A549 (cell line): Measurements from ENCODE around the gene TMEM121.

Source experiments
- EP300 ChIP-seq, 2 experiments: fragments of >200 bp; sonication (Bioruptor Twin); formaldehyde crosslinking; IDR thresholded peaks; 2 replicates in 1 of 2; 3 replicates in 1 of 2; pipeline ENCODE4 v1.6.1; 2016 to 2017
- ESRRA ChIP-seq: fragments of 150-350 bp; IDR thresholded peaks from 2 replicates; pipeline ENCODE4 v1.6.1; 2014; ENCODE audit warnings: mild to moderate bottlenecking, low read length, borderline replicate concordance
- FOSL2 ChIP-seq, 2 experiments: fragments of 450-650 bp in 1 of 2; fragments of >200 bp in 1 of 2; sonication (Bioruptor Twin) in 1 of 2; formaldehyde crosslinking; IDR thresholded peaks; 2 replicates each; pipeline versions ENCODE4 v1.5.0 to v1.6.1; 2016 to 2020; ENCODE audit warnings: mild to moderate bottlenecking in 1 of 2, moderate library complexity in 1 of 2
- RAD21 ChIP-seq, 2 experiments: fragments of >200 bp in 1 of 2; sonication (Bioruptor Twin) in 1 of 2; formaldehyde crosslinking in 1 of 2; IDR thresholded peaks in 1 of 2; conservative IDR thresholded peaks in 1 of 2; 2 replicates in 1 of 2; 3 replicates in 1 of 2; pipeline ENCODE4 v1.6.1; 2012 to 2018; ENCODE audit warnings: inconsistent platforms in 1 of 2
- RCOR1 ChIP-seq: fragments of 150-350 bp; IDR thresholded peaks from 2 replicates; pipeline ENCODE4 v1.6.1; 2014; ENCODE audit warnings: antibody characterized with exemption, low read length, low read depth
- SMC3 ChIP-seq: fragments of >200 bp; sonication (Bioruptor Twin); formaldehyde crosslinking; IDR thresholded peaks from 3 replicates; pipeline ENCODE4 v1.6.1; 2018; ENCODE audit warnings: inconsistent platforms
- TF ChIP-seq, protein P1 (sequence below): fragments of >200 bp; sonication (Bioruptor Twin); formaldehyde crosslinking; IDR thresholded peaks from 3 replicates; pipeline ENCODE4 v1.5.1; 2016

DNA sequence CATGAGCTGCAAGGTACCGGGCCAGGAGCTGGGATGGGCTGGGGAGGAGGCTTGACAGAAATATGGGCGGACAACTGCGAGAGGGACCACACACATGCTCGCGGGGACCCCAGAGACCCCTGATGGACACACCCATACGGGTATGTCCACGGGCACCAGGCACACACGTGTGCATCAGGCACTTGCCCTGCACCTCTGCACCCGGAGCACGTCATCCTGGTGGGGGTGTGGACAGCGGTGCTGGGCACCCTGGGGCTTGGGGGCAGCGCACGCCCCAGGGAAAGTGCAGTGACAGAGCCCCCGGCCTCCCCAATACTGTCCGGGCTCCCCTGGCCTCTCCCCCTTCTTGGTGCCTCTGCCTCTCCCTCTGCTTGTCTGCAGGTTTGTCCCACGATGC, 41.4 kb upstream of the TMEM121 start:
- TF ChIP-seq SMC3: no peak
- no peak for TF ChIP-seq RCOR1
- TF ChIP-seq EP300 (IDR thresholded peaks at IDR 0.05): no peak
- TF ChIP-seq FOSL2 (IDR thresholded peaks at IDR 0.05): no peak
- TF ChIP-seq FOSL2 (CRISPR knock-in tag; IDR thresholded peaks at IDR 0.05): no peak
- TF ChIP-seq ESRRA: no peak
- TF ChIP-seq, protein P1, sequence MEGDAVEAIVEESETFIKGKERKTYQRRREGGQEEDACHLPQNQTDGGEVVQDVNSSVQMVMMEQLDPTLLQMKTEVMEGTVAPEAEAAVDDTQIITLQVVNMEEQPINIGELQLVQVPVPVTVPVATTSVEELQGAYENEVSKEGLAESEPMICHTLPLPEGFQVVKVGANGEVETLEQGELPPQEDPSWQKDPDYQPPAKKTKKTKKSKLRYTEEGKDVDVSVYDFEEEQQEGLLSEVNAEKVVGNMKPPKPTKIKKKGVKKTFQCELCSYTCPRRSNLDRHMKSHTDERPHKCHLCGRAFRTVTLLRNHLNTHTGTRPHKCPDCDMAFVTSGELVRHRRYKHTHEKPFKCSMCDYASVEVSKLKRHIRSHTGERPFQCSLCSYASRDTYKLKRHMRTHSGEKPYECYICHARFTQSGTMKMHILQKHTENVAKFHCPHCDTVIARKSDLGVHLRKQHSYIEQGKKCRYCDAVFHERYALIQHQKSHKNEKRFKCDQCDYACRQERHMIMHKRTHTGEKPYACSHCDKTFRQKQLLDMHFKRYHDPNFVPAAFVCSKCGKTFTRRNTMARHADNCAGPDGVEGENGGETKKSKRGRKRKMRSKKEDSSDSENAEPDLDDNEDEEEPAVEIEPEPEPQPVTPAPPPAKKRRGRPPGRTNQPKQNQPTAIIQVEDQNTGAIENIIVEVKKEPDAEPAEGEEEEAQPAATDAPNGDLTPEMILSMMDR: no peak
- TF ChIP-seq RAD21 (conservative IDR thresholded peaks at IDR 0.05 in 1 of 2, IDR thresholded peaks at IDR 0.05 in 1 of 2): no peak
